Common myeloid progenitor, CD34-positive (primary cell): ENCODE measurements around the gene ALDH18A1.
"Not testable (repeated sequence)": the region's sequence is repeated elsewhere in the genome, so short reads cannot be mapped to it uniquely, and the experiment has no call there.

Source experiments
- CTCF ChIA-PET: fragments of 350-600 bp; sonication (Branson Sonifier 250); formaldehyde crosslinking; loops from one replicate; lab custom pipeline; 2021; ENCODE audit warnings: antibody characterized with exemption; lab: Charles Lee
- POLR2A ChIA-PET: fragments of 350-600 bp; sonication (Branson Sonifier 250); formaldehyde crosslinking; loops from one replicate; lab custom pipeline; 2021; ENCODE audit warnings: antibody characterized with exemption; lab: Charles Lee
- DNase-seq, 3 donors: peaks; one replicate each; pipeline versions ENCODE4 v3.0.0 to v3.0.0-alpha.2; 2013
- H3K27ac ChIP-seq, 2 experiments: 1 replicate in 1 of 2; 2 replicates in 1 of 2; pipeline ENCODE4 v1.7.0; 2013; ENCODE audit warnings: inconsistent platforms in 2 of 2, low read length in 2 of 2, mild to moderate bottlenecking in 2 of 2, low read depth in 1 of 2, moderate library complexity in 1 of 2; ENCODE audit not compliant: severe bottlenecking in 2 of 2, insufficient read depth in 1 of 2, poor library complexity in 1 of 2
- H3K27me3 ChIP-seq, 5 experiments: replicated peaks in 2 of 5; 1 replicate in 3 of 5; 2 replicates in 2 of 5; pipeline versions ENCODE4 v1.6.1 to v1.7.0; 2013; ENCODE audit warnings: low read length in 4 of 5, mild to moderate bottlenecking in 2 of 5, moderate library complexity in 2 of 5, inconsistent platforms in 1 of 5; ENCODE audit not compliant: insufficient read depth in 5 of 5, control insufficient read depth in 4 of 5
- H3K36me3 ChIP-seq, 4 experiments: 1 replicate in 2 of 4; 2 replicates in 2 of 4; pipeline versions ENCODE4 v1.6.1 to v1.7.0; 2013; ENCODE audit warnings: low read length in 3 of 4, control low read depth in 1 of 4, mild to moderate bottlenecking in 1 of 4; ENCODE audit not compliant: control insufficient read depth in 4 of 4, insufficient read depth in 4 of 4
- H3K4me1 ChIP-seq, 4 experiments: 1 replicate in 3 of 4; 2 replicates in 1 of 4; pipeline versions ENCODE4 v1.6.1 to v1.7.1; 2013; ENCODE audit warnings: low read length in 3 of 4, mild to moderate bottlenecking in 3 of 4, control low read depth in 1 of 4, inconsistent platforms in 1 of 4, moderate library complexity in 1 of 4; ENCODE audit not compliant: control insufficient read depth in 4 of 4, insufficient read depth in 4 of 4; ENCODE audit errors: control extremely low read depth in 1 of 4
- H3K4me3 ChIP-seq, 7 experiments: 1 replicate in 4 of 7; 2 replicates in 3 of 7; pipeline versions ENCODE4 v1.5.1 to v1.7.0; 2013; ENCODE audit warnings: mild to moderate bottlenecking in 7 of 7, low read length in 6 of 7, moderate library complexity in 6 of 7, inconsistent platforms in 2 of 7, low read depth in 2 of 7, control low read depth in 1 of 7; ENCODE audit not compliant: insufficient read depth in 4 of 7, control insufficient read depth in 1 of 7; ENCODE audit errors: extremely low read depth in 1 of 7
- H3K9me3 ChIP-seq, 5 experiments: 1 replicate in 4 of 5; 2 replicates in 1 of 5; pipeline versions ENCODE4 v1.6.1 to v1.7.1; 2013; ENCODE audit warnings: low read length in 4 of 5, mild to moderate bottlenecking in 2 of 5, inconsistent platforms in 1 of 5, low read depth in 1 of 5, moderate library complexity in 1 of 5; ENCODE audit not compliant: control insufficient read depth in 4 of 5, insufficient read depth in 2 of 5; ENCODE audit errors: control extremely low read depth in 1 of 5
- WGBS: methylation state at CpG from one replicate; pipeline ENCODE4 v1.1.5; 2013; ENCODE audit not compliant: insufficient coverage; 5-methylcytosine and 5-hydroxymethylcytosine counted together

ALDH18A1 gene

DNA sequence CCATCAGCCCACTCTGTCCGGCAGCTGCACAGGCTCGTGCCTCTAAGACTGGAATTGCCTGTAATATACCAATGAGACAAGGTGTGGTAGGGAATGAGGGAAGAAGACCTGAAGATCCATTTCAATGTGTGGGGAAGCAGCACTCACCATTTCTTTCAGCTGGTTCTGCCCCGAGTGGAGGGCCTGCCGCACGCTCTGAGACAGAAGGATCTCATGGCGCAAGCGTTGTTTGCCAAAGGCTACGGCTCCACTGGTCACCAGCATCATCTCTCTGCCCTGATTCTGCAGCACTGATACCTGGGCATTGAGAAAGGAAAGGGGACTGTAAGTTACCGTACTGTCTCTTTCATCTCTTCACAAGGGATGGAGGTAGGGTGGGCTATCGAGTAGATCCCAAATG is 19.4 kb downstream of the ALDH18A1 start:
- no peak overlapping the region for H3K27ac ChIP-seq
- H3K36me3 ChIP-seq, result peaks cover 21 to 90% (median 66%) of the 10 kb centered on the region in 4 experiments
- no peaks in the 10 kb centered on the region for H3K27me3 ChIP-seq
- no peaks in the 10 kb centered on the region for H3K9me3 ChIP-seq
- no peaks in the 10 kb centered on the region for H3K4me1 ChIP-seq
- H3K4me3 ChIP-seq, result no peak overlapping the region
- no peak for DNase-seq
- ChIA-PET POLR2A (no interaction called here), CTCF (interaction anchor here (1.0 kb wide), 1 partner anchor 12 kb away, joined by 3 read pairs; no protein-coding TSS in a partner anchor)
- 98% methylated on average over 10 of the region's 10 CpGs for WGBS

DNA sequence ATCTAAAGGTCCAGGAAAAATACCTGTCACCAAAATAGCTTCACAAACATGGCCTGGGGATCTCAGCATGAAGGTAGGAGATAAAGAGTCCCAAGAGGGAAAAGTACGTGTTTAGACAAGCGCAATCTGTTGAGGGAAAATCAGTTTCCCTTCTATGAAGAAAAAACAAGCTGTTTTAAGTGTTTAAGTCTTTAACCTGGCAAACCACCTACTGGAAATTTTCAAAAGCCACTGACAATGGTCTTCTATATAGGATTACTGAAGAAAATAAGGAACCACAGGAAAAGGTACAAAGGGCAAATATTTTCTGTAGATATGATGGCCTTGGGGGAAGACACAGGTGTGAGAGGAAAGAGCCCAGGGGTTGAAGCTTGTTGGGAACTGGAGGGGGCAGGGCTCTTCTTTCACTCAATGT is 21.2 kb downstream of the ALDH18A1 start:
- ChIA-PET POLR2A (no interaction called here), CTCF (no interaction called here)
- no peaks in the 10 kb centered on the region for H3K27me3 ChIP-seq
- H3K27ac ChIP-seq, result no peak overlapping the region
- 93% methylated on average over 2 of the region's 2 CpGs for WGBS
- no peak for DNase-seq
- peaks cover 13 to 88% (median 67%) of the 10 kb centered on the region in 4 experiments for H3K36me3 ChIP-seq
- no peaks in the 10 kb centered on the region for H3K4me1 ChIP-seq
- no peaks in the 10 kb centered on the region for H3K9me3 ChIP-seq
- H3K4me3 ChIP-seq, result no peak overlapping the region

DNA sequence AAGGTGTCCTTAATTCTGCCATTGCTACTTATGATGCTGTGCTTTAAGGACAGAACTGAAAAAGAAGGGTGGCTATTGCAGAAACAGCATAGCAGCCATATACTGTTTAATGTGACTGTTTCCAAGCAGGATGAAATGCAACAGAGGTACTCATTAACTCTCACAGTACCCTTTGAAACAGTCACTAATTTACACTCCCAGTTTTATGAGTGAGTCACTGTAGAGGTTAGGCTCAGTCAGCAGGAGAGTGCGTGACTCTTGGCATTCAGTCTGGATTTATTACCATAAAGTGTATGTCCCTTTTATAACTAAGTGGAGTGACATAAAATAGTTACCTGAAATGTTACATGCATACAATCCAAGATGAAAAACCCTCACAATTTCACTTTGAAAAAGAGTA is 27.7 kb downstream of the ALDH18A1 start:
- no peaks in the 10 kb centered on the region for H3K27me3 ChIP-seq
- peaks cover 0 to 4% (median 0%) of the 10 kb centered on the region in 4 experiments for H3K4me1 ChIP-seq
- ChIA-PET CTCF (no interaction called here), POLR2A (no interaction called here)
- peaks cover 15 to 85% (median 69%) of the 10 kb centered on the region in 4 experiments for H3K36me3 ChIP-seq
- H3K9me3 ChIP-seq, result no peaks in the 10 kb centered on the region
- no peak overlapping the region for H3K4me3 ChIP-seq
- no CpG with 5 or more reads among the region's 1 CpG for WGBS
- H3K27ac ChIP-seq, result no peak overlapping the region
- DNase-seq, result no peak

DNA sequence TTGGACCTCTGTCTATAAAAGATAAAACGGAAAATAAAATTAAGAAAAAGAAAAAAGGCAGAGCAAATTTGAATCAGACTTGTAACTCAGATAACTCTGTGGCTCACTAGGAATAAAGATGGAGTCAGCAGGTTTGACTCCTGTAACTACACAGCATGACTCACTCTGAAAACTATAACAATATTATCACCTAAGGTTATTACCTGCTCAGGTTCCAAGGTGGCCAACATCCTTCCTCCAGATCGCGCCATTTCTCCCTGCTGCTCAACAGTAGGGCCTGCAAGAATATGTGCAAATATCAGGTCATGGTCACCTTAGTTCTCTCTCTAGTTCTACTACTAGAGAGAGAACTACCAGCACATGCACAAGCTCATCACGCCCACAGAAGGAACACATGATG is 30.0 kb downstream of the ALDH18A1 start:
- H3K4me3 ChIP-seq, result no peak overlapping the region
- H3K4me1 ChIP-seq, result peaks cover 0 to 4% (median 0%) of the 10 kb centered on the region in 4 experiments
- ChIA-PET CTCF (no interaction called here), POLR2A (no interaction called here)
- H3K27me3 ChIP-seq, result no peaks in the 10 kb centered on the region
- WGBS, result 94% methylated on average over 2 of the region's 4 CpGs
- H3K27ac ChIP-seq, result no peak overlapping the region
- peaks cover 17 to 68% (median 52%) of the 10 kb centered on the region in 4 experiments for H3K36me3 ChIP-seq
- DNase-seq, result no peak
- no peaks in the 10 kb centered on the region for H3K9me3 ChIP-seq

DNA sequence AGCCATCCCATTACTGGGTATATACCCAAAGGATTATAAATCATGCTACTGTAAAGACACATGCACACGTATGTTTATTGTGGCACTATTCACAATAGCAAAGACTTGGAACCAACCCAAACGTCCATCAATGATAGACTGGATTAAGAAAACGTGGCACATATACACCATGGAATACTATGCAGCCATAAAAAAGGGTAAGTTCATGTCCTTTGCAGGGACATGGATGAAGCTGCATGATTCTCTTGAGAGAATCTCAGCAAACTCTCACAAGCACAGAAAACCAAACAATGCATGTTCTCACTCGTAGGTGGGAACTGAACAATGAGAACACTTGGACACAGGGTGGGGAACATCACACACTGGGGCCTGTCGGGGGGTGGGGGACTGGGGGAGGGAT is 36.1 kb downstream of the ALDH18A1 start:
- POLR2A ChIA-PET, CTCF ChIA-PET, H3K27ac ChIP-seq: not testable (repeated sequence)

DNA sequence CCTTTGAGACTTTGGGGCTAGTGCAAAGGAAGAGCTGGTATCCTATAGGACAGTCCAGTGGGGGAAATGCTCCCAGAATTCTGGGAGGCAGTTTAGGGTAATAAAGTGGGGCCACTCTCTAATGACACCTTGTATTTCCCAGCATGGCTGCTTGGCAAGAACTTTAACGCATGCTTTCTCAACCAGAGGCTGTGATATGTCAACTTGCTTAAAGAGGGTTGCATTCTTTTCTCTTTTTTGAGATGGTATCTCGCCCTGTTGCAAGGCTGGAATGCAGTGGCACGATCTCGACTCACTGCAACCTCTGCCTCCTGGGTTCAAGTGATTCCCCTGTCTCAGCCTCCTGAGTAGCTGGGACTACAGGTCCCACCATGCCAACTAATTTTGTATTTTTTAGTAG is 38.4 kb downstream of the ALDH18A1 start:
- H3K4me3 ChIP-seq, result no peak overlapping the region
- H3K27me3 ChIP-seq, result no peaks in the 10 kb centered on the region
- H3K27ac ChIP-seq, result no peak overlapping the region
- POLR2A ChIA-PET, result no interaction called here
- DNase-seq, result no peak
- CTCF ChIA-PET, result no interaction called here
- no peaks in the 10 kb centered on the region for H3K4me1 ChIP-seq
- WGBS, result 88% methylated on average over 4 of the region's 4 CpGs
- no peaks in the 10 kb centered on the region for H3K9me3 ChIP-seq
- H3K36me3 ChIP-seq, result peaks cover 22 to 73% (median 58%) of the 10 kb centered on the region in 4 experiments

More for the DNA sequence above, 36.1 kb downstream of the ALDH18A1 start:
- not testable (repeated sequence) for DNase-seq, H3K4me3 ChIP-seq, H3K27me3 ChIP-seq, H3K4me1 ChIP-seq, H3K9me3 ChIP-seq
- H3K36me3 ChIP-seq, result peaks cover 26 to 65% (median 49%) of the 10 kb centered on the region in 4 experiments
- WGBS, result no CpG with 5 or more reads among the region's 5 CpGs

DNA sequence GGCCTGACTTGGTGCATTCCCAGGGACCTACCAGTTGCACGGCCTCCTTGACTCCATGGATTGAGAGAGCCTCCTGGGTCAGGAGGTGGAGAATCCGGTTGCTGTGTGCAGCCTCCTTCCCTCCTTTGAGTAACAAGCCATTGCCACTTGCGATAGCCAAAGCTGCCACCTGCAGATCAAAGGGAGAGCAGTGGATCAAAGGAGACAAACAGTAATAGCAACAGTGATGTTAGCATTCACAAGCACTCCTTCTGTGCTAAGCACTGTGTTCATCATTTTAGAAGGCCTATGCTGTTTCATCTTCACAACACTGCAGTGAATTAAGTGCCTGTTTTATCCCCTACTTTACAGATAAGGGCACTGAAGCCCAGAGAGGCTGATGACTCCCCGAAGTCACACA is 40.1 kb downstream of the ALDH18A1 start:
- no peak for DNase-seq
- H3K36me3 ChIP-seq, result peaks cover 23 to 84% (median 69%) of the 10 kb centered on the region in 4 experiments
- 90% methylated on average over 2 of the region's 4 CpGs for WGBS
- H3K9me3 ChIP-seq, result no peaks in the 10 kb centered on the region
- no peak overlapping the region for H3K27ac ChIP-seq
- H3K4me1 ChIP-seq, result no peaks in the 10 kb centered on the region
- H3K4me3 ChIP-seq, result no peak overlapping the region
- POLR2A ChIA-PET, result no interaction called here
- CTCF ChIA-PET, result no interaction called here
- no peaks in the 10 kb centered on the region for H3K27me3 ChIP-seq
